Upper lobe of left lung (tissue), 6 donors: ENCODE measurements around the gene ERP27. TPM values are rescaled to one million over a fixed set of nuclear protein-coding genes. Genes with fewer than 3 reads are reported as not detected.

Experiments
- ATAC-seq, 2 donors: fragments of 200-7000 bp; cut with Tn5 transposase; one replicate each; pipeline ENCODE4 v1.9.1; 2022; ENCODE audit warnings: mild to moderate bottlenecking in 2 of 2, moderate library complexity in 2 of 2; ENCODE audit not compliant: low FRiP score in 2 of 2
- DNase-seq, 2 donors: peaks; one replicate each; pipeline ENCODE4 v3.0.0-alpha.2; 2019 to 2020
- H3K27ac ChIP-seq, 4 donors: fragments of 200-600 bp; sonication (generic); one replicate each; pipeline ENCODE4 v1.5.1; 2016 to 2019
- H3K27me3 ChIP-seq, 4 donors: fragments of 200-600 bp; sonication (generic); one replicate each; pipeline ENCODE4 v1.5.1; 2017 to 2019
- H3K36me3 ChIP-seq, 4 donors: fragments of 200-600 bp; sonication (generic); one replicate each; pipeline ENCODE4 v1.5.1; 2016 to 2019
- H3K4me1 ChIP-seq, 4 donors: fragments of 200-600 bp; sonication (generic); one replicate each; pipeline ENCODE4 v1.5.1; 2018 to 2019
- H3K4me3 ChIP-seq, 4 donors: fragments of 200-600 bp; sonication (generic); one replicate each; pipeline ENCODE4 v1.5.1; 2017 to 2019; ENCODE audit warnings: mild to moderate bottlenecking in 2 of 4, moderate library complexity in 1 of 4
- H3K9me3 ChIP-seq, 4 donors: fragments of 200-600 bp; sonication (generic); one replicate each; pipeline ENCODE4 v1.5.1; 2018 to 2019
- CTCF ChIP-seq, 6 experiments: fragments of 450-650 bp in 4 of 6; fragments of 200-600 bp in 2 of 6; sonication (generic) in 2 of 6; IDR thresholded peaks; one replicate each; pipeline ENCODE4 v1.5.1; 2016 to 2019; ENCODE audit warnings: antibody characterized with exemption in 6 of 6
- EP300 ChIP-seq, 4 donors: sonication (generic); formaldehyde crosslinking; IDR thresholded peaks; one replicate each; pipeline ENCODE4 v1.5.1; 2017; ENCODE audit warnings: antibody characterized with exemption in 4 of 4, control low read depth in 2 of 4
- POLR2A ChIP-seq, 4 donors: fragments of 450-650 bp; IDR thresholded peaks; one replicate each; pipeline ENCODE4 v1.5.1; 2016 to 2017; ENCODE audit warnings: antibody characterized with exemption in 4 of 4, mild to moderate bottlenecking in 2 of 4
- POLR2AphosphoS5 ChIP-seq, 2 donors: sonication (generic); formaldehyde crosslinking; IDR thresholded peaks; one replicate each; pipeline ENCODE4 v1.5.1; 2017; ENCODE audit warnings: antibody characterized with exemption in 2 of 2
- WGBS, 2 donors: methylation state at CpG; one replicate each; pipeline ENCODE4 v1.1.5; 2017 to 2018; 5-methylcytosine and 5-hydroxymethylcytosine counted together
- total RNA-seq, 6 donors: library from RNA; depleted of rRNA in 4 of 6; stranded (reverse); fragments of >200 nt in 4 of 6; gene quantifications; one replicate each; pipeline versions ENCODE4 v1.1.0 to v1.2.1, GENCODE V29; 2016 to 2021
- donor health status: DM: no; HTN: no; CAD: no; lungs with moderate emphysema.
- donor health status: DM: no; HTN: yes; CAD: no; lungs with severe emphysema.

ERP27 gene
- total RNA-seq, 6 donors from 2014 or later: 1.2 to 25.0 (median 9.3) TPM; not detected in 1

- 95 to 97% methylated on average over 2 of the region's 2 CpGs for WGBS, 2 donors
- no peak for TF ChIP-seq CTCF (IDR thresholded peaks at IDR 0.05)
- no peak for TF ChIP-seq POLR2A (IDR thresholded peaks at IDR 0.05)
- no peak for TF ChIP-seq EP300 (IDR thresholded peaks at IDR 0.05)
- TF ChIP-seq POLR2AphosphoS5 (IDR thresholded peaks at IDR 0.05): no peak
These were observed 26.9 kb upstream of the ERP27 start for GRCh38 chr12:14965221-14965620.

GRCh38 chr12:14964406-14964805, 26.1 kb upstream of the ERP27 start:
- Histone ChIP-seq H3K4me3 (no peak overlapping the region), H3K27ac (no peak overlapping the region), H3K27me3 (no peaks in the 10 kb centered on the region), H3K4me1 (peaks cover 7 to 17% (median 12%) of the 10 kb centered on the region in 4 donors), H3K9me3 (no peaks in the 10 kb centered on the region), H3K36me3 (no peaks in the 10 kb centered on the region)
- no peak for ATAC-seq
- DNase-seq: no peak
- TF ChIP-seq EP300 (IDR thresholded peaks at IDR 0.05) (no peak), POLR2AphosphoS5 (IDR thresholded peaks at IDR 0.05) (no peak), CTCF (IDR thresholded peaks at IDR 0.05) (no peak), POLR2A (IDR thresholded peaks at IDR 0.05) (no peak)
- 35 to 71% methylated on average over 2 of the region's 2 CpGs for WGBS, 2 donors

More at GRCh38 chr12:14965221-14965620, 26.9 kb upstream of the ERP27 start:
- H3K27ac ChIP-seq: no peak overlapping the region
- no peaks in the 10 kb centered on the region for H3K36me3 ChIP-seq
- H3K4me3 ChIP-seq: no peak overlapping the region
- H3K27me3 ChIP-seq: no peaks in the 10 kb centered on the region
- no peak for ATAC-seq
- no peak for DNase-seq
- H3K4me1 ChIP-seq: peaks cover 5 to 11% (median 8%) of the 10 kb centered on the region in 4 donors
- H3K9me3 ChIP-seq: no peaks in the 10 kb centered on the region

GRCh38 chr12:14963520-14963919, 25.2 kb upstream of the ERP27 start:
- ATAC-seq (no peak), DNase-seq (no peak)
- Histone ChIP-seq H3K4me3 (no peak overlapping the region), H3K4me1 (peaks cover 9 to 26% (median 19%) of the 10 kb centered on the region in 4 donors), H3K27me3 (no peaks in the 10 kb centered on the region), H3K27ac (peak overlapping the region in 2 of 4 donors; percentile 86 to 91), H3K36me3 (no peaks in the 10 kb centered on the region), H3K9me3 (no peaks in the 10 kb centered on the region)
- WGBS, 2 donors: 84 to 85% methylated on average over 7 of the region's 7 CpGs
- no peak for TF ChIP-seq POLR2AphosphoS5 (IDR thresholded peaks at IDR 0.05)
- no peak for TF ChIP-seq POLR2A (IDR thresholded peaks at IDR 0.05)
- no peak for TF ChIP-seq EP300 (IDR thresholded peaks at IDR 0.05)
- no peak for TF ChIP-seq CTCF (IDR thresholded peaks at IDR 0.05)

- no peak overlapping the region for H3K4me3 ChIP-seq
- H3K36me3 ChIP-seq: no peaks in the 10 kb centered on the region
- WGBS, 2 donors: 81 to 88% methylated on average over 3 of the region's 3 CpGs
- H3K27me3 ChIP-seq: no peaks in the 10 kb centered on the region
- peaks cover 9 to 33% (median 25%) of the 10 kb centered on the region in 4 donors for H3K4me1 ChIP-seq
- no peak for TF ChIP-seq POLR2AphosphoS5 (IDR thresholded peaks at IDR 0.05)
- no peak for TF ChIP-seq CTCF (IDR thresholded peaks at IDR 0.05)
- no peak for TF ChIP-seq POLR2A (IDR thresholded peaks at IDR 0.05)
- TF ChIP-seq EP300 (IDR thresholded peaks at IDR 0.05): no peak
- no peak for DNase-seq
- H3K9me3 ChIP-seq: no peaks in the 10 kb centered on the region
- H3K27ac ChIP-seq: peak overlapping the region; percentile 81 to 91 (median 85)
- ATAC-seq: no peak
These were observed 24.5 kb upstream of the ERP27 start for GRCh38 chr12:14962797-14963196.

- 53 to 55% methylated on average over 3 of the region's 3 CpGs for WGBS, 2 donors
- H3K27ac ChIP-seq: peak overlapping the region; percentile 81 to 91 (median 85)
- H3K9me3 ChIP-seq: no peaks in the 10 kb centered on the region
- peak overlapping the region in 3 of 4 donors; percentile 39 to 54 (median 49) for H3K4me3 ChIP-seq
- no peak for TF ChIP-seq POLR2AphosphoS5 (IDR thresholded peaks at IDR 0.05)
- TF ChIP-seq CTCF (IDR thresholded peaks at IDR 0.05): no peak
- no peak for TF ChIP-seq EP300 (IDR thresholded peaks at IDR 0.05)
- no peak for TF ChIP-seq POLR2A (IDR thresholded peaks at IDR 0.05)
- H3K36me3 ChIP-seq: no peaks in the 10 kb centered on the region
- H3K4me1 ChIP-seq: peaks cover 15 to 40% (median 31%) of the 10 kb centered on the region in 4 donors
- no peaks in the 10 kb centered on the region for H3K27me3 ChIP-seq
- no peak for ATAC-seq
- DNase-seq: no peak
These were observed 23.8 kb upstream of the ERP27 start for GRCh38 chr12:14962153-14962539.
